Right kidney (tissue), 1 donor: ENCODE results near the gene EIF2S1.
"Not testable (repeated sequence)": the region's sequence is repeated elsewhere in the genome, so short reads cannot be mapped to it uniquely, and the experiment has no call there.

ENCODE experiments used
- DNase-seq: peaks from one replicate; pipeline ENCODE4 v3.0.0-alpha.2; 2016

The EIF2S1 gene

DNA sequence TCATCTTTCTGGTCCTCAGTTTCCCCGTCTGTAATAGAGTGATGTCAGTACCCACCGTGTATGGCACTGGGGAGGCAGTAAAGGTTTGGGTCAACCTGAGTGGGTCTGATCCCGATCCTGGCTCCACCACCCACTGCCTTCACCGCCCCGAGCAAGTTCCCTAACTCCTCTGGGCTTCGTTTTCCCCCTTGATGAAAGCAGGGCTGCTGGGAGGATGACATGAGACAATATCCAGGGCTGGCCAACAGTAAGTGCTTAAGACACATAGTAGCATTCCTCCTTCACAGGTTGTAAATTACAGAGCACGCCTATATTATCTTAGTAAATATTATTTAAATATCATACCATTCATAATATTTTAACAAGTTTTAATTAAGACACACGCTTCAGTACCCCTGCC lies 51.2 kb downstream of the EIF2S1 start:
- no peak for DNase-seq

- DNase-seq, result peak; percentile 52
Measured at GRCh38 chr14:67411820-67412421, 51.8 kb downstream of the EIF2S1 start, which contains the start of gene PLEK2. Gene PLEK2, minus strand, starts transcription at chr14:67412165. Its CDS starts 106 bp downstream, at chr14:67412059.

DNA sequence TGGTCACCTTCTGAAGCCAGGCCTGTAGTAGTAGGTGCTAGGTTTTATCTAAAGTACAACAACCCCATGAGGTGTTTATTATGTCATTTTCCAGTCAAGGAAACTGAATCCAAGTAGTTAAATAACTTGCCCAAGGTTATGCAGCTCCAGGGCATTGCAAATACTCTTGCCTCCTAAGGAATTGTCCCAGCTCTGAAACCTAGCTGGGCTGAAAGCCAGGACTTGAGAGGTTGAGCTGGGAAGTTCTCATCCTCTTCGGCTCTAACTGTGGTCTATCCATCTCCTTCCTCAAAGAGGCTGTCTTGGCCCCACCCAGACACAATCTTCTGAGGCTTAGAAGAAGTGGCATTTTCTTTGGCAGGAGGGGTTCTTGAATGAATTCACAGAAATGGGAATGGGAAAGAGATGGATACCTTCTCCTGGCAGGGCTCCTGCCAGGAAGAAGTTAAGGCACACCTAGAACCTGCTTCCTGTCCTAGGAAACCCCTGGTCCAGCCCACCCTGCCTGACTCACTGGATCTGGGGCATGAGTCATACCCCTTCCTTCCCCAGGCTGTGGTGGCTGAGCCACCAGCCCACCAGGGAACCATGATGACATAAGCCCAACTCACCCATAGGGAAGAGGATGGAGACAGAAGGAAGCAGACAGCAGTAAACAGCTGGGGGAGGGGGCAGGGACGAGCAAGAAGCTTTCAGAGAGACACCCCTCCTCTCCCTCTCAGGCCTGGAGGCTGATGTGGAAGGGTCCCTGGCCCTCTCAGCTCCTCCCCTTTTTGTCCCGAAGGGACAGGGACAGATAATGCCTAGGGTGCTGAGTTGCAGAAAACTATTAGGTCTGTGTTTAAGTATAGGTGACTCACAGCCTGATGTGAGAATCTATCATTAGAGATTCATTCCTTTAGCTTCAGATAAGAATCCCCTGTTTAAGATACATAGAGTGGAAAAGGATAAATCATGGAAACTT lies 54.0 kb downstream of the EIF2S1 start:
- DNase-seq, result no peak

DNA sequence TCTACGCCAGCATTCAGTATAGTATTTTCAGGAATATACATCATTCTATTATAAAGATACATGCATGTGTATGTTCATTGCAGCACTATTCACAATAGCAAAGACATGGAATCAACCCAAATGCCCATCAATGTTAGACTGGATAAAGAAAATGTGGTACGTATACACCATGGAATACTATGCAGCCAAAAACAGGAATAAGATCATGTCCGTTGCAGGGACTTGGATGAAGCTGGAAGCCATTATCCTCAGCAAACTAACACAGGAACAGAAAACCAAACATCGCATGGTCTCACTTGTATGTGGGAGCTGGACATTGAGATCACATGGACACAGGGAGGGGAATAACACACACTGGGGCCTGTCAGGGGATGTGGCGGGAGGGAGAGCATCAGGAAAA lies 55.5 kb downstream of the EIF2S1 start:
- DNase-seq, result not testable (repeated sequence)

GRCh38 chr14:67416085-67416484 lies 56.0 kb downstream of the EIF2S1 start:
- no peak for DNase-seq

- DNase-seq, result no peak
Measured at GRCh38 chr14:67416810-67417209, 56.7 kb downstream of the EIF2S1 start.

DNA sequence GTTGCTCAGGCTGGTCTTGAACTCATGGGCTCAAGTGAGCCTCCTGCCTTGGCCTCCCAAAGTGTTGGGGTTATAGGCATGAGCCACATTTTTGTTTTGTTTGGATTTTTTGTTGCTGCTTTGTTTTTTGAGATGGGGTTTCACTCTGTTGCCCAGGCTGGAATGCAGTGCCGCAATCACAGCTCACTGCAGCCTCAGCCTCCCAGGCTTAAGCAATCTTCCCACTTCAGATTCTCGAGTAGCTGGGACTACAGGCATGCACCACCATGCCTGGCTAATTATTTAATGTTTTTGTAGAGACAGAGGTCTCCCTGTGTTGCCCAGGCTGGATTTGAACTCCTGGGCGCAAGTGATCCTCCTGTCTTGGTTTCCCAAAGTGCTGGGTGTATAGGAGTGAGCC lies 57.5 kb downstream of the EIF2S1 start:
- no peak for DNase-seq

DNA sequence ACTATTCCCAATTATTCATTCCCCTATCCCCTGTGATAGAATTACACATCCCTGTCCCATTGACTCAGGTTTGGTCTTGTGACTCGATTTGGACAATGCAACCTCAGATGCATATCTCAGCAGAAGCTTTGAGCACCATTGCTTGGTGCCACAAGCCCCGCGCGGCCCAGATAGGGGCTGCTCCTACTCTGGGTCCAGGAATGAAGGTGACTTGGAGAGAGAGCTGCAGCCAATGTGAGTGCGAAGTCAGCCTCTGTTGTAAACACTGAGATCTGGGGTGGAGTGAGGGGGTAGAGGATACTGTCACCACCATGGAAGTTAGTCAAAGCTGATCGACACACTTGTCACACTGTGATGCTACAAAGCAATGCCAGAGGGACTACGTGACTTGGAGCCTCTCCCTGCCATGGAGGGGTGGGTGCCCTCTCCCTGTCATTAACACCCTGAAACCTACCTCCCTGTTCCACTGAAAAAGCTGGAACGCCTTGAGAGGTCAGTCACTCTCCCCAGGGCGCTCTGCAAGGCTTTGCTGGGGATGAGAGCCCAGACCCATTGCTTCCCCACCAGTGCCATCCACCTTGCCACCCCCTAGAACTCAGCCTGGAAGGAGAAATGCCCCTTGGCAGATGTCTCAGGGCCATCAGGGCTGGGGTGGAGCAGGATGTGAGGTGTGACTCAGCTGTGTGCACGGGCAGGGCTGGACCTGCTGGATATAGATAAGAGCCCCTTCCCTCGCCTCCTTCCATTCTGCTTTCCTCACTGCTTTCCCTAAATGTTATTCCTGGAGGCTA lies 58.5 kb downstream of the EIF2S1 start:
- DNase-seq, result no peak

GRCh38 chr14:67420102-67420739 lies 60.1 kb downstream of the EIF2S1 start:
- no peak for DNase-seq

DNA sequence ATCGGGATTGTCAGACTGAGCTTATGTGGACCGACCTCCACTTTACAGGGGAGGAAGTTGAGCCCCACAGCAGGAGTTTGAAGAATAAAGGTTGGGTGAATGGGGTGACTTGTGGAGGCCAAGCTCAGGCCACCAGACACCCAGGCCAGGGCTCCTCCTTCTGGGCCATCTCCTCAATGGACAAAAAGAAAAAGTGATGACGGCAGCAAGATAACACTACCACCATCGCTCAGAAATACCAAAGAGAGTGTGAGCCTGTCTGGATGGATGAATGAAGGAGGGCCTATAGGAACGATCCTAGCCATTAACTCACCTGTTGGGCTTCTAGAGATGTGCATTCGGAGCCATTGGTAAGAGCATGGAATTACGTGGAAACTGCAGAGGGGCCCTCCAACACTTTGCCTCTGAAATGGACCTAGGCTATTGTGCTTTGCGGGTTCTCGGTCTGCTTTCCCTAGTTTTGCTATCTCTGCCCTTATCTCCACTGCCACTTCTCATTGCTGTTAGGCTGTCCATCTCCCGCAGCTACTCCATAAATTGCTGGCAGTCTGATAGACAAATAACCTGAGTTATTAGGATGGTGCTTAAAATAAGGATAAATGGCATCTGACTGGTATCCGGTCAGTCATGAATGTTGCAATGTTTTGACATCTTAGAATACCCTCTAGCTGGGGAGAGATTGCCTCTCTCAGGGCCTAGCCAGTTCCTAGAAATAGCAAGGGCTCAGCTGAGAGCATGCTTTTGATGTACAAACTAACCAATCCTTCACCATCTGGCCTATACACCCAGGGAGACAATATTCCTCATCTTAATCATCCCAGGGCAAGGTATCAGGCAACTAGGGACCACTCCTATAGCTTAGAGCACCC lies 61.5 kb downstream of the EIF2S1 start:
- DNase-seq, result no peak

- DNase-seq, result no peak
Measured at GRCh38 chr14:67423424-67423823, 63.3 kb downstream of the EIF2S1 start.

GRCh38 chr14:67424539-67424938 lies 64.4 kb downstream of the EIF2S1 start:
- DNase-seq, result no peak

- DNase-seq, result no peak
Measured at GRCh38 chr14:67425608-67426007, 65.5 kb downstream of the EIF2S1 start.

DNA sequence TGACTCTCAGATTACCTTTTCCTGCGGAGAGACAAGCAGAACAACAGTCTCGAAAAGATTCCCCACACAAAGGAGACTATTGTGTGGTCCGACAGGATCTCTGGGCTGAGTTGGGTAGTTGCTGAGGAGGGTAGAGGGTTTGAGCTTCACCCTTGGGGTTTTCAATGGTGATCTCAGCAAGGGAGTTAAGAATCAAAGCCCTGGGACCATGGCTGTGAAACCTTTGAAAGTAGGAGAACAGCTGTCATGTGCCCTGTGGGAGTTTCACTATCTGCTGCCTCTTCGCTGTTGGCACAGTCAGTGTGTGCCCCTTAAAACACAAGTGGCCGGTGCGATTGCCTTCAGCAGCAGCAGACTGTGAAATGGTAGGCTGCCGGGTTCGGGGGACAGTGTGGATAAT lies 66.0 kb downstream of the EIF2S1 start:
- DNase-seq, result no peak

GRCh38 chr14:67426983-67427606 lies 67.0 kb downstream of the EIF2S1 start:
- peak; percentile 67 for DNase-seq

GRCh38 chr14:67428501-67429031 lies 68.4 kb downstream of the EIF2S1 start:
- no peak for DNase-seq

DNA sequence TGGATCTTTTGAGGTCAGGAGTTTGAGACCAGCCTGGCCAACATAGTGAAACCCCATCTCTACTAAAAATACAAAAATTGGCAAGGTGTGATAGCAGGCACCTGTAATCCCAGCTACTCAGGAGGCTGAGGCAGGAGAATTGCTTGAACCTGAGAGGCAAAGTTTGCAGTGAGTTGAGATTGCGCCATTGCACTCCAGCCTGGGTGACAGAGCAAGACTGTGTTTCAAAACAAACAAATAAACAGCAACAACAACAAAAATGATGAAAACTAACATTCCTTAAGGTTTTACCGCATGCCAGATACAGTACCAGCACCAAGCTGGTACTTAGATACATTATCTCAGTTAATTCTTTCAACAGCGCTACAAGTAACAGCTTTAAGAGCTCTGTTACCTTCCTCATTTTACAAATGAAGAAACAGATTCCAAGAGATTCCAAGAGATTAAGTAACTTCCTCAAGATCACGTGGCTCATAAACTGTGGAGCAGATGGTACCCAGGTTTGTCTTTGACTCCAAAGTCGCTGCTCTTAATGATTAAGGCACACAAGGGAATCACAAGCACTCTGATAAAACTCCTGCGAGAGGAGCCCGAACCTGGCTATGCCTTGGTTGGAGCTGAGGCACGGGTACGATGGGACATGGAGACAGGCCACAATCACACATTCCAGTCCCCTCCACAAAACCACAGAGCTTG lies 69.5 kb downstream of the EIF2S1 start:
- no peak for DNase-seq

GRCh38 chr14:67432050-67432564 lies 72.0 kb downstream of the EIF2S1 start:
- no peak for DNase-seq

DNA sequence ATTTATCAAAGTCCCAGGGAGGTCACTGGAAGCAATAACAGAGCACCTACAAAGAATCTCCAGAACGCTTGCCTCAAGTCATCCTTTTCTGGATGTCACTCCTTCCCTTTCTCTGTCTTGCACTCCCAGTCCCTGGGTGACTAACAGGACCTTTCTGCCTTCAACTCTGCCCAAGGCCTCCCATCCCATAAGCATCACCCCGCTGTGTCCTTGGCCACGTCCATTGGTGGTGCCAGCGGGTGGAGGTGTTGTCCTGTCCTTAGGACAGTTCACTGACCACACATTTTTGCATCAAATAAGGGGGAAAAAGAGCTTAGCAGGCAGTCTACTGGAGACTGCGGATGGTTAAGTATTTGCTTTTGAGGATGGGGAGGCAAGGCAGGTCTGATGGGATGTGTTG lies 75.5 kb downstream of the EIF2S1 start:
- DNase-seq, result no peak
